HG03108 (cell line): ENCODE measurements around the gene UBB.
"Not testable (repeated sequence)": the region's sequence is repeated elsewhere in the genome, so short reads cannot be mapped to it uniquely, and the experiment has no call there.

Experiments
- ATAC-seq: cut with Tn5 transposase; IDR thresholded peaks from one replicate; pipeline ENCODE4 v1.9.1; 2021; ENCODE audit warnings: moderate library complexity; ENCODE audit not compliant: unreplicated experiment

UBB gene

GRCh38 chr17:16374146-16374938, 6.5 kb upstream of the UBB start:
- no peak for ATAC-seq

- no peak for ATAC-seq
Measured at GRCh38 chr17:16377941-16378341, 3.0 kb upstream of the UBB start.

- no peak for ATAC-seq
Measured at GRCh38 chr17:16378636-16379282, 2.1 kb upstream of the UBB start.

GRCh38 chr17:16379654-16380053, 1.2 kb upstream of the UBB start:
- no peak for ATAC-seq

- ATAC-seq, result peak; percentile 2
Measured at GRCh38 chr17:16381496-16381820, 567 bp downstream of the UBB start.

GRCh38 chr17:16383216-16383615, 2.3 kb downstream of the UBB start:
- ATAC-seq, result no peak

GRCh38 chr17:16383772-16384287, 2.9 kb downstream of the UBB start:
- ATAC-seq, result no peak

- ATAC-seq, result no peak
Measured at GRCh38 chr17:16384557-16384956, 3.7 kb downstream of the UBB start.

GRCh38 chr17:16386126-16386507, 5.2 kb downstream of the UBB start:
- ATAC-seq, result not testable (repeated sequence)

GRCh38 chr17:16391451-16391850, 10.6 kb downstream of the UBB start:
- no peak for ATAC-seq

GRCh38 chr17:16392491-16392890, 11.6 kb downstream of the UBB start:
- ATAC-seq, result not testable (repeated sequence)

GRCh38 chr17:16395887-16396286, 15.0 kb downstream of the UBB start:
- not testable (repeated sequence) for ATAC-seq

- ATAC-seq, result not testable (repeated sequence)
Measured at GRCh38 chr17:16396693-16397092, 15.8 kb downstream of the UBB start.

GRCh38 chr17:16398270-16399267, 17.7 kb downstream of the UBB start:
- ATAC-seq, result peak; percentile 81

GRCh38 chr17:16403847-16404246, 23.0 kb downstream of the UBB start:
- not testable (repeated sequence) for ATAC-seq

GRCh38 chr17:16406742-16407674, 26.1 kb downstream of the UBB start:
- no peak for ATAC-seq

- peak; percentile 86 for ATAC-seq
Measured at GRCh38 chr17:16407911-16408588, 27.2 kb downstream of the UBB start.

- no peak for ATAC-seq
Measured at GRCh38 chr17:16415031-16415924, 34.4 kb downstream of the UBB start, which contains the start of gene TRPV2. Gene TRPV2, plus strand, starts transcription at chr17:16415571. Its CDS starts 2,098 bp downstream, at chr17:16417669.
